Measurements from ENCODE around the gene SOX6.

DNA sequence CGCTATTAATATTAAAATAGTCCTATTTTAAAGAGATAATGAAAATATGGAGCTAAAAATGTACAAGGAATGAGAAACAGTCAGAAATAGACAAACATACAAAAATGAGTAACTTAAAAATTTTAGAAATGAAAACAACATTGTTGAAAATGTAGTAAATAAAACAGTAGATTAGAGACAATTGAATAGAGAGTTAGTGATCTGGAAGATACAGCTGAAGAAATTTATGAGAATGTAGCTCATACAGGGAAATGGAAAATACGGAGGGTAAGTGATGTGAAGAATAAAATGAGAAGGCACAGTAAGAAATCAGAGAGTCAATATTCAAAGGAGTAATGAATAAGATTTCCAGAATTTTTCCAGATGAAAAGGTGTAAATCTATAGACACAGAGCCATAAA lies 424.8 kb downstream of the SOX6 start:
- TF ChIP-seq POLR2A (IDR thresholded peaks at IDR 0.05; ENCODE audit: low read depth, low read length) (no peak), TAF1 (IDR thresholded peaks at IDR 0.05; ENCODE audit: low read depth, low read length) (no peak), POLR2AphosphoS5 (IDR thresholded peaks at IDR 0.05; ENCODE audit: low read depth, low read length) (no peak), PAX5 (IDR thresholded peaks at IDR 0.05; ENCODE audit: insufficient read depth, low read length, severe bottlenecking) (no peak), SPI1 (IDR thresholded peaks at IDR 0.05; ENCODE audit: low read depth, low read length) (no peak), POU2F2 (IDR thresholded peaks at IDR 0.05; ENCODE audit: low read depth, low read length) (no peak)

Data from GM12891 (cell line).